ENCODE results near the gene LIN54.
"Not testable (repeated sequence)": the region's sequence is repeated elsewhere in the genome, so short reads cannot be mapped to it uniquely, and the experiment has no call there.

Gene LIN54

GRCh38 chr4:82947498-82947897 is 63.1 kb downstream of the LIN54 start:
- no peak for DNase-seq (ENCODE audit: low spot score)

DNA sequence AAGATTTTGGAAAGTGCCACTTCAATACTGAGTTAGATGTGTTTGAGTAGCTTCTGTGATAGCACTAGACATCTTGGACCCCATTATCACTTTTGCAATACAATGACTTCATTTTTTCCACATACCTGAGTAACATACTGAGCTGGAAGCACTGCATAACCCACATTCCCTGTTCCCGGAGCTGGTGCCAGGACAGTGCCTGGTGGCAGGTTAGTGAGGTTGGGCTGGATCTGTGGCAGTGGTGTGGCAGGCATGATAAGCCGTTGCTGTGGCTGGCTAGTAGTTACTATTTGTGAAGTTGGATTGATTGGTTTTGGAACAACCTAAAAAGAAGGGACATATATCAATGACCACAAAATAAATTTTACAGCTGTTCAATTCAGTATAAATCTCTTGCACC is 71.2 kb downstream of the LIN54 start:
- no peak for DNase-seq (ENCODE audit: low spot score)

GRCh38 chr4:82934441-82934840 is 76.2 kb downstream of the LIN54 start:
- DNase-seq (ENCODE audit: low spot score), result no peak

DNA sequence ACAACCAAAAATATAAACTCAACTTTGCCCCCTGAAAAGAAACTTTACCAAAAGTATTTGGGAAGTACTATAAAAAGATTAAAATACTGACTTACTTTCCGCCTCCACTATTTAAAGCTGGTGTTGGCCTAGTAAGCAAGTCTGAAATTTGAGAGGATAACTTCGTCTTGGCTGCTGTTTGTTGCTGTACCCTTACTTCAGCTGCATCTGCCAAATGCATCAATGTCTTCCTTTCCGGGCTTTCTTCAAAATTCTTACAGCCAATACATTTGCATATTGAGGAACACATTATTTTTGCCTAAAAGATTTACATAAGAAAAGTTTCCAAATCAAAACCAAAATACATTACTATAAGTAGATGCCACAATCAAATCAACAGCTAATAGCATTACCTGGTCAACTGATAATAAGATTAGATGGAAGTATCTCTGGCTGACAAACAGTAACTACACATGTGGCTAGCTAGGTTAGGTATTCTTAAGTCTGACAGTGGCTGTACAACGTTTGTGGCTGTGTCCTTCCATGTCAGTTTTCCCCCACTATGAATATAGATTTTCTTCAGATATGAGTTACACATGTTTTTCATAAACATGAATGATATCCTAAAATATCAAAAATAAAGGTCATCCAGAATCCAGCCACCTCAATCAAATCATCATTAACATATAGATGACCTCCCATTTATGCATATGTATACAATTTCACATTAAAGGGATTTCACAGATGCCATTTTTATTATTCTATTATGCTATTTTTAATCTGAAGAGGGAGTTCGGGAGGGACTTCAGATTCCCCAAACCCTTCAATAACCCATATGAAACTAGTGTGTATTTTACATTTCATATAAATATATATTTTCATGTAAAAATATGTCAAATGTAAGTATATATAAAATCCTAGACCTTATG is 79.5 kb downstream of the LIN54 start:
- no peak for DNase-seq (ENCODE audit: low spot score)

DNA sequence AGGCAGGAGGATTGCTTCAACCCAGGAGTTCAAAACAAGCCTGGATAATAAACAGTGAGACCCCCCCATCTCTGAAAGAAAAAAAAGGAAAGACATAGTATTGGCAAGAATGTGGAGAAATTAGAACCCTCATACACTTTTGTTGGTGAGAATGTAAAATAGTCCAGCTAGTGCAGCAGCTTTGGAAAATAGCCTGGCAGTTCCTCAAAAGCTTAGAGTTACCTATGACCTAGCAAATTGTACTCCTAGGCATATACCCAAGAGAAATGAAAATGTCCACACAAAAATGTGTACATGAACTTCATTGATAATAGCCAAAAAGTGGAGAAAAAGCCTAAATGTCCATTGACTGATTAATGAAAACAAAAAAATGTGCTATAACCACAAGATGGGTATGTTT is 88.8 kb downstream of the LIN54 start:
- DNase-seq (ENCODE audit: low spot score), result no peak

DNA sequence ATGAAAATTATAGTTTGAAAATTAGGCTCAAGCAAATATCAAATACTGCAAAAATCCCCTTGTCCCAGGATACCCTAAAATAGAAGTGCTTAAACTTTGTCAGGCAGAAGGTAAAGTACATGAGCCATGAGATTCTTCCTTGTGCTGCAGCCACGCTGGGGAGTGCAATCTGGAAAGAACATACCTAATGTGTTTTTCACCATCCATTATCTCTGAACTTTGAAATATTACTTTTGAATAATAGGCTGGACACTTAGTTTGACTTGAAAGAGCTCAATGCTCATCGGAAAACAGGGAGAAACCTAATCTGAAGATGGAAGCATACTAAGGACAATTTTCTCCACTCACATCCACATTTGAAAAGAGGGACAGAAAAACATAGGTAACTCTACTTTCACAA is 91.2 kb downstream of the LIN54 start:
- DNase-seq (ENCODE audit: low spot score), result no peak

- no peak for DNase-seq (ENCODE audit: low spot score)
These were observed 92.5 kb downstream of the LIN54 start for GRCh38 chr4:82918091-82918490.

GRCh38 chr4:82913968-82914367 is 96.7 kb downstream of the LIN54 start:
- DNase-seq (ENCODE audit: low spot score), result not testable (repeated sequence)

DNA sequence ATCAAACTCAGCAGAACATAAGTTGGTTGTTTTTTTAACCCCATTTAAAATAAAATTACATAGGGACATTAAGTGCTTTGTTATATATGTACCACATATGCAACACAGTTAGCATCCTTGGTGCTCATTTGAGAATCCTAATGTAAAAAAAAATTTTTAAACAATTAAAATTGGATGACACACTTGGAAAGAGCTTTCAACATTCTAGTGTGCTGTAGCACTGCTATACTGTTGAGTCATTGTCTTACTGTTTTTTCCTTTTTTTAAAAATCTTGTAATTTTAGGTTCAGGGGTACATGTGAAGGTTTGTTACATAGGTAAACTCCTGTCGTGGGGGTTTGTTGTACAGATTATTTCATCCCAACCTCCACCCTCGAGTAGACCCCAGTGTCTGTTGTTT is 97.3 kb downstream of the LIN54 start:
- DNase-seq (ENCODE audit: low spot score), result no peak

GRCh38 chr4:82909326-82909725 is 101.3 kb downstream of the LIN54 start:
- no peak for DNase-seq (ENCODE audit: low spot score)

DNA sequence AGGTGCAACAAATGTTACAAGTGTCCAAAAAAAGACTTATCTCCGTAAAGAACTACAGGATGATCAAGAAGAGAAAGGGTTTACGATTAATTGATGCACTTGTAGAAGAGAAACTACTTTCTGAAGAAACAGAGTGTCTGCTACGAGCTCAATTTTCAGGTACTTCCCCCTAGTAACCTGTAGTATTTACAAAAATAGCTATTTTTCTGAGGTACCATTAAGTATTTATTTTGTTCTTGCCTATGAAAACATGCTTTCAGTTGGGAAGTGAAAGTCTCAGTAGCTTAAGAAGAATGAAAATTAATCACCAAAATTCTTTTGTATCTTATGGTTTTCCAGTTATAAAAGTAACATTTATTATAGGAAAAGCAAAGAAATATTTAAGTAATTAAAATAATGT is 104.2 kb downstream of the LIN54 start:
- no peak for DNase-seq (ENCODE audit: low spot score)

GRCh38 chr4:82905205-82905604 is 105.4 kb downstream of the LIN54 start:
- DNase-seq (ENCODE audit: low spot score), result no peak

- no peak for DNase-seq (ENCODE audit: low spot score)
These were observed 106.9 kb downstream of the LIN54 start for GRCh38 chr4:82903737-82904136.

DNA sequence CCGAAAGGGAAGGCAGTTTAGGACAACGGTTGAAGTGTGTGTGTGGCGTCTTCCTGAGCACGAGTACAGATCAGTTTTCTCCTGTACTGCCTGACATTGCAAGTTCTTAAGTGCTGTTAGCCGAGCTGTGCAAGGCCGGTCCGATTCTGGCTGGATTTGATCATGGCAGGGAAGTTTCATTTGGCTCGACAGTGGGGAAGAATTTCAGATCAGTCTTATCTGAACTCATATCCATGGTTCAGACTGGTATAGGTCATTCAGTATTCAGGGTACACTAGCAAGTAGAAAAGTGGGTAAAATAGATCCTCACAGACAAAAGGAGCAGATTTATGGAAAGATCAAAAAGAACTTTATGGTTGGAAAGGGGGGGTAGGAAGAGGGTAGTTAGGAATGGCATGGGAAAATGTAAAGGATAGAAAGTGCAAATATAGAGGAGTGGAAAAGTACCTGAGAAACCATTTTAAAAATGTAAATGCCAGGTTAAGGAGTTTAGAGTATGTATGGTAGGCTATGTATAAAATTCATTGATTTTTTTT is 109.4 kb downstream of the LIN54 start:
- DNase-seq (ENCODE audit: low spot score), result no peak

GRCh38 chr4:82900411-82901182 is 110.0 kb downstream of the LIN54 start, which contains the start of gene THAP9:
THAP9 (plus strand) TSS chr4:82900735; CDS start chr4:82900803, 68 bp downstream.
- peak; percentile 98 for DNase-seq (ENCODE audit: low spot score)

DNA sequence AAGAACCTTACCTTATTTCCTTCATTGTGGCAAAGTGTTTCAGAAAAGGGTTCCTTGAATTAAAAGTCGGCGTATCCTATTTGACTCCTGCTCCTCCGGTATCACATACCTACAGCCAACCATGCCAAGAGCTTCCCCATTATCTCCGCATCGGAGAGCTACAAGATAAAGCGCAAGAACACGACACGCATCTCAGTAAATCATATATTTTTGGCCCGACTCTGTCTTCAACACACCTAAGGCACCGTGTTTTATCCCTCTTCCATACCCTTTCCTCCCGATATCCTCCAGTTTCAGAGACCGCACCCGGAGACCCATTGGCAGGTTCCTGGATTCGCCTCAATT is 110.6 kb downstream of the LIN54 start:
- DNase-seq (ENCODE audit: low spot score), result no peak

GRCh38 chr4:82899374-82900065 is 111.1 kb downstream of the LIN54 start:
- no peak for DNase-seq (ENCODE audit: low spot score)

GRCh38 chr4:82898322-82899243 is 112.0 kb downstream of the LIN54 start:
- peak; percentile 75 for DNase-seq (ENCODE audit: low spot score)

DNA sequence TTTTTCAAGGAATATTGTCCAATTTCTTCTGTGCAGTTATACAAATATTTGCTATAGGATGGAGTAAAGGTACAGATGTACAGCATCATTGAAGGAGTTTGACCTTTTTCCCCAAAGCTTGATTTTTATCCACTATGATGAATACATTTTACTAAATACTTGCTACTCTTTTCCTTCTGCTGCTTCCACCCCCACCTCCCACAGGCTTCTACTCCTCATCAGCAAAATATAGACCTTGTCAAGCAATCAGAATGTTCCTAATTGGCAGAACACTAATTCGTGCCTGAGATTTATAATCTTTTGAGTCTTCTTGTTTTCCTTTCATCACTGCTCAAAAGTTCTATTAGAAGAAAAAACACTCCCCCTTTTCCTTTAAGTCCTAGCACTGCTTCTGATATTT is 113.9 kb downstream of the LIN54 start:
- DNase-seq (ENCODE audit: low spot score), result no peak

- DNase-seq (ENCODE audit: low spot score), result no peak
These were observed 116.7 kb downstream of the LIN54 start for GRCh38 chr4:82893942-82894341.

GRCh38 chr4:82892467-82892802 is 118.2 kb downstream of the LIN54 start:
- no peak for DNase-seq (ENCODE audit: low spot score)
